Caco-2 (cell line): ENCODE measurements around the gene SLC27A2. TPM values are rescaled to one million over a fixed set of nuclear protein-coding genes. Genes with fewer than 3 reads are reported as not detected.

Experiments used
- BruUV-seq: library from RNA; stranded (reverse); fragments of 400-500 nt; replicated peaks from 2 replicates; lab custom pipeline; 2021; lab: Mats Ljungman, UMichigan
- CTCF ChIA-PET: fragments of 300-600 bp; sonication (Branson Sonifier 250); formaldehyde crosslinking; loops from one replicate; lab custom pipeline; 2022; ENCODE audit warnings: antibody characterized with exemption; lab: Charles Lee
- POLR2A ChIA-PET: fragments of 300-600 bp; sonication (Branson Sonifier 250); formaldehyde crosslinking; loops from one replicate; lab custom pipeline; 2022; ENCODE audit warnings: antibody characterized with exemption; lab: Charles Lee
- DNase-seq, 2 experiments: peaks; one replicate each; pipeline versions ENCODE4 v3.0.0 to v3.0.0-alpha.2; 2020 to 2022
- H3K27me3 ChIP-seq: replicated peaks from 2 replicates; pipeline ENCODE4 v1.6.0; 2011; ENCODE audit warnings: low read length; ENCODE audit not compliant: control insufficient read depth, insufficient read depth
- H3K36me3 ChIP-seq: 2 replicates; pipeline ENCODE4 v1.5.1; 2011; ENCODE audit warnings: low read length; ENCODE audit not compliant: control insufficient read depth, insufficient read depth
- H3K4me1 ChIP-seq: fragments of 250-450 bp; sonication (Bioruptor Pico); 2 replicates; pipeline ENCODE4 v1.5.1; 2020; ENCODE audit warnings: mild to moderate bottlenecking
- H3K4me3 ChIP-seq: 2 replicates; pipeline ENCODE4 v1.5.1; 2011; ENCODE audit warnings: low read depth, mild to moderate bottlenecking, control low read depth, low read length
- H3K9me3 ChIP-seq: fragments of 250-450 bp; sonication (Bioruptor Pico); 2 replicates; pipeline ENCODE4 v1.5.1; 2020; ENCODE audit warnings: mild to moderate bottlenecking, moderate library complexity
- H3K27ac Mint-ChIP-seq: one replicate; pipeline ENCODE4 v1.8.0; 2022; ENCODE audit warnings: mixed read lengths; ENCODE audit not compliant: unreplicated experiment
- H3K27me3 Mint-ChIP-seq: one replicate; pipeline ENCODE4 v1.8.0; 2022; ENCODE audit warnings: mixed read lengths; ENCODE audit not compliant: insufficient read depth, unreplicated experiment
- H3K36me3 Mint-ChIP-seq: one replicate; pipeline ENCODE4 v1.8.0; 2022; ENCODE audit warnings: mild to moderate bottlenecking, mixed read lengths; ENCODE audit not compliant: insufficient read depth, unreplicated experiment
- H3K4me1 Mint-ChIP-seq: one replicate; pipeline ENCODE4 v1.8.0; 2022; ENCODE audit warnings: low read depth, mixed read lengths; ENCODE audit not compliant: unreplicated experiment
- H3K4me3 Mint-ChIP-seq: one replicate; pipeline ENCODE4 v1.8.0; 2022; ENCODE audit warnings: mild to moderate bottlenecking, moderate library complexity, mixed read lengths; ENCODE audit not compliant: unreplicated experiment
- H3K9me3 Mint-ChIP-seq: one replicate; pipeline ENCODE4 v1.8.0; 2022; ENCODE audit warnings: mixed read lengths; ENCODE audit not compliant: unreplicated experiment
- intact Hi-C: fragments of 100-400 bp; cut with micrococcal nuclease; formaldehyde crosslinking; loops from one replicate; pipeline ENCODE4 v1.10.0; 2022; ENCODE audit not compliant: unreplicated experiment
- total RNA-seq: library from RNA; stranded (reverse); gene quantifications from 2 replicates; pipeline ENCODE4 v1.2.3, GENCODE V29; 2022
- TF ChIP-seq, protein P1 (sequence below), 2 experiments: fragments of 200-600 bp in 1 of 2; IDR thresholded peaks; 1 replicate in 1 of 2; 2 replicates in 1 of 2; pipeline versions ENCODE4 v1.5.1 to v1.8.0; 2011 to 2022; ENCODE audit warnings: antibody characterized with exemption in 1 of 2, control low read depth in 1 of 2, inconsistent platforms in 1 of 2, low read depth in 1 of 2, low read length in 1 of 2, mild to moderate bottlenecking in 1 of 2, moderate library complexity in 1 of 2; ENCODE audit not compliant: insufficient read depth in 1 of 2, severe bottlenecking in 1 of 2, unreplicated experiment in 1 of 2

SLC27A2 gene
- total RNA-seq, 1 experiment from 2014 or later, result 31.2 TPM

DNA sequence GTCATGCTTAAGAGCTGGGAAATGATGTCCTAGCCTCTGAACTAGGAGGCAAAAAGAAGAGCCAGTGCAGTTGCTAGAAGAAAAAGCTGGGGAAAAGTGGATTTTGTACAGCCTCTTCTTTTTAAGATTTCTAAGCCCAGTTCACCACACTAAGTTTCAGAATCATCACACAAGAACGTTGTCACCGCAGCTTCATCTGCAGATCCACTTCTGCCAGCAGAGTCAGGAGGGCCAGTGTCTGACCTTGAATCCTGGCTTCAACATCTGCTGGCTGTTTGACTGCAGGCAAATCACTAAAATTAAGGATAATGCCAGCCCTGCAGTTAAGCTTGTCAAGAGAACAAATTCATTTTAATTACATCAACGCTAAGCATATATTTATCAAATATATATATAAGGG lies 47.3 kb downstream of the SLC27A2 start:
- no peak overlapping the region for H3K4me3 Mint-ChIP-seq
- H3K27me3 Mint-ChIP-seq, result no peaks in the 10 kb centered on the region
- no peaks in the 10 kb centered on the region for H3K36me3 Mint-ChIP-seq
- Histone ChIP-seq H3K4me3 (no peak overlapping the region), H3K27me3 (no peaks in the 10 kb centered on the region), H3K36me3 (no peaks in the 10 kb centered on the region), H3K9me3 (no peaks in the 10 kb centered on the region), H3K4me1 (no peaks in the 10 kb centered on the region)
- no peaks in the 10 kb centered on the region for H3K9me3 Mint-ChIP-seq
- TF ChIP-seq, protein P1, sequence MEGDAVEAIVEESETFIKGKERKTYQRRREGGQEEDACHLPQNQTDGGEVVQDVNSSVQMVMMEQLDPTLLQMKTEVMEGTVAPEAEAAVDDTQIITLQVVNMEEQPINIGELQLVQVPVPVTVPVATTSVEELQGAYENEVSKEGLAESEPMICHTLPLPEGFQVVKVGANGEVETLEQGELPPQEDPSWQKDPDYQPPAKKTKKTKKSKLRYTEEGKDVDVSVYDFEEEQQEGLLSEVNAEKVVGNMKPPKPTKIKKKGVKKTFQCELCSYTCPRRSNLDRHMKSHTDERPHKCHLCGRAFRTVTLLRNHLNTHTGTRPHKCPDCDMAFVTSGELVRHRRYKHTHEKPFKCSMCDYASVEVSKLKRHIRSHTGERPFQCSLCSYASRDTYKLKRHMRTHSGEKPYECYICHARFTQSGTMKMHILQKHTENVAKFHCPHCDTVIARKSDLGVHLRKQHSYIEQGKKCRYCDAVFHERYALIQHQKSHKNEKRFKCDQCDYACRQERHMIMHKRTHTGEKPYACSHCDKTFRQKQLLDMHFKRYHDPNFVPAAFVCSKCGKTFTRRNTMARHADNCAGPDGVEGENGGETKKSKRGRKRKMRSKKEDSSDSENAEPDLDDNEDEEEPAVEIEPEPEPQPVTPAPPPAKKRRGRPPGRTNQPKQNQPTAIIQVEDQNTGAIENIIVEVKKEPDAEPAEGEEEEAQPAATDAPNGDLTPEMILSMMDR (IDR thresholded peaks at IDR 0.05; ENCODE audit: insufficient read depth in 1 of 2, low read depth in 1 of 2, low read length in 1 of 2, severe bottlenecking in 1 of 2, unreplicated experiment in 1 of 2), result no peak
- no peaks in the 10 kb centered on the region for H3K4me1 Mint-ChIP-seq
- no peak for DNase-seq
- intact Hi-C loops, result no loop called here
- CTCF ChIA-PET, result interaction anchor here (0.5 kb wide), 1 partner anchor 12 kb away, joined by 6 read pairs; no protein-coding TSS in a partner anchor
- no TSS peak for BruUV-seq
- no peak overlapping the region for H3K27ac Mint-ChIP-seq
- POLR2A ChIA-PET, result no interaction called here

DNA sequence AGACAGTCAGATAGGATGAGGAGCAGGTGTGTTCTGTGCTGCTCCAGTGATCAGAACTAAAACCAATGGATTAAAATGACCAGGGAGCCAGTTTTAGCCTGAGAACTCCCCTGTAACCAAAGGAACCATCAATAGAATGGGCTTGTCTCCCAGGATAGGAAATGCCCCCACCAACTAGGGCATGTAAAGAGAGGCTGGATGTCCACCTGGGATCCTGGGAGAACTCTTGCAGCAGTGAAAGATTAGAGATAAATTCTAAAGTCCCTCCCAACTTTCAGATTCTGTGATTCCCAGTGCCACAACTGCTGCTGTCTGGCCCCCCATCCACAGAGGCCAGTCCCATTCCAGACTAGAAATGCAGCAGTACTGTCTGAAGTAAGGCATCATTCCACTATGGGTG lies 49.8 kb downstream of the SLC27A2 start:
- Histone ChIP-seq H3K27me3 (no peaks in the 10 kb centered on the region), H3K36me3 (no peaks in the 10 kb centered on the region), H3K4me3 (no peak overlapping the region), H3K9me3 (no peaks in the 10 kb centered on the region), H3K4me1 (no peaks in the 10 kb centered on the region)
- no peak for DNase-seq
- Mint-ChIP-seq H3K9me3 (no peaks in the 10 kb centered on the region), H3K27ac (no peak overlapping the region), H3K4me1 (no peaks in the 10 kb centered on the region), H3K27me3 (no peaks in the 10 kb centered on the region), H3K4me3 (no peak overlapping the region), H3K36me3 (no peaks in the 10 kb centered on the region)
- TF ChIP-seq, protein P1 (IDR thresholded peaks at IDR 0.05; ENCODE audit: insufficient read depth in 1 of 2, low read depth in 1 of 2, low read length in 1 of 2, severe bottlenecking in 1 of 2, unreplicated experiment in 1 of 2), result no peak
- no TSS peak for BruUV-seq
- ChIA-PET CTCF (no interaction called here), POLR2A (no interaction called here)
- intact Hi-C loops, result no loop called here

DNA sequence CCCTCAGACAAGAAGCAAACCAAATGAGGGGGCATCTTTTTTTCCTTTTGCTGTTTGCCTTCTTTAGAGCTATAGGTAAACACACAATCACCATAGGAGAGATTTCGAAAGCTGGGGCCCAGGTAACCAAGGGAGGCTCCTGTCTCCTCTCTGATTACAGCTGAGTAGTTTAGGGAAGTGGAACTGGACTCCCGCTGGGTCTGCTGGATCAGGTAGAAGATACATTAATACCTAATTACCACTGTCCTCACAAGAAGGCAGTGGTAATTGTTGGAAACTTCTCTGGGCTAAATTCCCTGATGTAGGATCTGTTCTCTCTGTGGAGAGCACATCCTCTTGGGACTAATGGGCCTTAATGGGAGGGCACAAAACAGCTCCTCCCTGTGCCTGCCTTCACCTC lies 50.8 kb downstream of the SLC27A2 start:
- peak in 1 of 2 experiments; percentile 10 for DNase-seq
- no TSS peak for BruUV-seq
- intact Hi-C loops, result no loop called here
- ChIA-PET CTCF (no interaction called here), POLR2A (no interaction called here)
- Mint-ChIP-seq H3K27ac (no peak overlapping the region), H3K4me3 (no peak overlapping the region), H3K36me3 (no peaks in the 10 kb centered on the region), H3K4me1 (no peaks in the 10 kb centered on the region), H3K27me3 (no peaks in the 10 kb centered on the region), H3K9me3 (no peaks in the 10 kb centered on the region)
- no peak overlapping the region for H3K4me3 ChIP-seq
- H3K36me3 ChIP-seq, result no peaks in the 10 kb centered on the region
- no peaks in the 10 kb centered on the region for H3K4me1 ChIP-seq
- TF ChIP-seq, protein P1 (IDR thresholded peaks at IDR 0.05; ENCODE audit: insufficient read depth in 1 of 2, low read depth in 1 of 2, low read length in 1 of 2, severe bottlenecking in 1 of 2, unreplicated experiment in 1 of 2), result no peak
- H3K27me3 ChIP-seq, result no peaks in the 10 kb centered on the region
- H3K9me3 ChIP-seq, result no peaks in the 10 kb centered on the region
